CD8-positive, alpha-beta memory T cell (primary cell): ENCODE data around the gene GRID2. TPM values are rescaled to one million over a fixed set of nuclear protein-coding genes. Genes with fewer than 3 reads are reported as not detected.

Experiments used
- CTCF ChIA-PET: fragments of 350-600 bp; sonication (Branson Sonifier 250); formaldehyde crosslinking; loops from one replicate; lab custom pipeline; 2021; ENCODE audit warnings: antibody characterized with exemption; lab: Charles Lee
- POLR2A ChIA-PET: fragments of 350-600 bp; sonication (Branson Sonifier 250); formaldehyde crosslinking; loops from one replicate; lab custom pipeline; 2021; ENCODE audit warnings: antibody characterized with exemption; lab: Charles Lee
- DNase-seq, 5 donors: peaks; one replicate each; pipeline versions ENCODE4 v3.0.0 to v3.0.0-alpha.2; 2020 to 2022; ENCODE audit warnings: mixed read lengths in 1 of 5
- H3K27ac ChIP-seq: one replicate; pipeline ENCODE4 v1.7.0; 2013; ENCODE audit warnings: low read depth, mild to moderate bottlenecking, low read length, moderate library complexity
- H3K27me3 ChIP-seq: 2 replicates; pipeline ENCODE4 v1.7.0; 2013; ENCODE audit warnings: low read length, mild to moderate bottlenecking; ENCODE audit not compliant: insufficient read depth, poor library complexity, severe bottlenecking
- H3K36me3 ChIP-seq: 2 replicates; pipeline ENCODE4 v1.7.0; 2013; ENCODE audit warnings: mild to moderate bottlenecking, low read length, moderate library complexity; ENCODE audit not compliant: insufficient read depth
- H3K4me1 ChIP-seq: 2 replicates; pipeline ENCODE4 v1.7.0; 2013; ENCODE audit warnings: mild to moderate bottlenecking, low read length, moderate library complexity; ENCODE audit not compliant: insufficient read depth
- H3K4me3 ChIP-seq: 2 replicates; pipeline ENCODE4 v1.7.0; 2013; ENCODE audit warnings: mild to moderate bottlenecking, low read length
- H3K9me3 ChIP-seq: 2 replicates; pipeline ENCODE4 v1.7.0; 2013; ENCODE audit warnings: mild to moderate bottlenecking, low read length
- H3K27ac Mint-ChIP-seq, 8 donors: one replicate each; pipeline ENCODE4 v1.8.0; 2020 to 2021; ENCODE audit warnings: mixed read lengths in 8 of 8, mild to moderate bottlenecking in 6 of 8, inconsistent platforms in 3 of 8, moderate library complexity in 3 of 8
- H3K27me3 Mint-ChIP-seq, 2 donors: one replicate each; pipeline ENCODE4 v1.8.0; 2020 to 2021; ENCODE audit warnings: mixed read lengths in 2 of 2, mild to moderate bottlenecking in 1 of 2, moderate library complexity in 1 of 2
- H3K36me3 Mint-ChIP-seq, 3 donors: one replicate each; pipeline ENCODE4 v1.8.0; 2020 to 2021; ENCODE audit warnings: mixed read lengths in 3 of 3, inconsistent platforms in 1 of 3, mild to moderate bottlenecking in 1 of 3
- H3K4me1 Mint-ChIP-seq, 3 donors: one replicate each; pipeline ENCODE4 v1.8.0; 2020 to 2021; ENCODE audit warnings: mixed read lengths in 3 of 3, inconsistent platforms in 1 of 3, mild to moderate bottlenecking in 1 of 3
- H3K4me3 Mint-ChIP-seq, 7 donors: one replicate each; pipeline ENCODE4 v1.8.0; 2020 to 2021; ENCODE audit warnings: mixed read lengths in 7 of 7, mild to moderate bottlenecking in 6 of 7, moderate library complexity in 4 of 7, inconsistent platforms in 2 of 7
- H3K9me3 Mint-ChIP-seq, 5 donors: one replicate each; pipeline ENCODE4 v1.8.0; 2020 to 2022; ENCODE audit warnings: mixed read lengths in 5 of 5, mild to moderate bottlenecking in 3 of 5, moderate library complexity in 2 of 5, inconsistent platforms in 1 of 5
- polyA plus RNA-seq: library from polyadenylated mRNA; unstranded; fragments of 300-500 nt; fragmentation: Illumina TruSeq; gene quantifications from one replicate; pipeline ENCODE4 v1.2.3, GENCODE V29; 2021
- total RNA-seq, 2 experiments: library from RNA; stranded (reverse); gene quantifications; one replicate each; pipeline ENCODE4 v1.2.3, GENCODE V29; 2021

Gene GRID2
- total and polyA plus RNA-seq, 3 experiments from 2014 or later = not detected

- Mint-ChIP-seq H3K36me3 (no peaks in the 10 kb centered on the region), H3K27ac (no peak overlapping the region), H3K4me1 (no peaks in the 10 kb centered on the region), H3K9me3 (peaks cover 0 to 17% (median 8%) of the 10 kb centered on the region in 5 donors), H3K27me3 (no peaks in the 10 kb centered on the region), H3K4me3 (no peak overlapping the region)
- H3K9me3 ChIP-seq = no peaks in the 10 kb centered on the region
- no peaks in the 10 kb centered on the region for H3K27me3 ChIP-seq
- DNase-seq = no peak
- H3K27ac ChIP-seq = no peak overlapping the region
- H3K36me3 ChIP-seq = no peaks in the 10 kb centered on the region
- ChIA-PET CTCF (no interaction called here), POLR2A (no interaction called here)
- H3K4me1 ChIP-seq = no peaks in the 10 kb centered on the region
- H3K4me3 ChIP-seq = no peak overlapping the region
These were observed 776.5 kb downstream of the GRID2 start for GRCh38 chr4:93080316-93080715.

- no peaks in the 10 kb centered on the region for H3K36me3 ChIP-seq
- no peak overlapping the region for H3K4me3 ChIP-seq
- no peaks in the 10 kb centered on the region for H3K4me1 ChIP-seq
- no peaks in the 10 kb centered on the region for H3K27me3 Mint-ChIP-seq
- peaks cover 0 to 13% (median 4%) of the 10 kb centered on the region in 5 donors for H3K9me3 Mint-ChIP-seq
- no peak for DNase-seq
- H3K4me1 Mint-ChIP-seq = no peaks in the 10 kb centered on the region
- H3K4me3 Mint-ChIP-seq = no peak overlapping the region
- POLR2A ChIA-PET = no interaction called here
- H3K27ac Mint-ChIP-seq = no peak overlapping the region
- CTCF ChIA-PET = no interaction called here
- no peaks in the 10 kb centered on the region for H3K9me3 ChIP-seq
- no peaks in the 10 kb centered on the region for H3K27me3 ChIP-seq
- no peak overlapping the region for H3K27ac ChIP-seq
- H3K36me3 Mint-ChIP-seq = no peaks in the 10 kb centered on the region
These were observed 781.0 kb downstream of the GRID2 start for GRCh38 chr4:93084599-93085305.

GRCh38 chr4:93086356-93086755 is 782.6 kb downstream of the GRID2 start:
- Mint-ChIP-seq H3K4me3 (no peak overlapping the region), H3K27me3 (no peaks in the 10 kb centered on the region), H3K9me3 (peaks cover 0 to 13% (median 3%) of the 10 kb centered on the region in 5 donors), H3K4me1 (no peaks in the 10 kb centered on the region), H3K36me3 (no peaks in the 10 kb centered on the region), H3K27ac (no peak overlapping the region)
- Histone ChIP-seq H3K36me3 (no peaks in the 10 kb centered on the region), H3K27me3 (no peaks in the 10 kb centered on the region), H3K9me3 (no peaks in the 10 kb centered on the region), H3K27ac (no peak overlapping the region), H3K4me1 (no peaks in the 10 kb centered on the region), H3K4me3 (no peak overlapping the region)
- ChIA-PET CTCF (no interaction called here), POLR2A (no interaction called here)
- DNase-seq = no peak

GRCh38 chr4:93092765-93093164 is 789.0 kb downstream of the GRID2 start:
- H3K27ac Mint-ChIP-seq = no peak overlapping the region
- H3K9me3 Mint-ChIP-seq = peaks cover 3 to 14% (median 6%) of the 10 kb centered on the region in 5 donors
- ChIA-PET CTCF (no interaction called here), POLR2A (no interaction called here)
- no peak for DNase-seq
- Histone ChIP-seq H3K27me3 (no peaks in the 10 kb centered on the region), H3K4me1 (no peaks in the 10 kb centered on the region), H3K27ac (no peak overlapping the region), H3K4me3 (no peak overlapping the region), H3K9me3 (no peaks in the 10 kb centered on the region), H3K36me3 (no peaks in the 10 kb centered on the region)
- no peaks in the 10 kb centered on the region for H3K36me3 Mint-ChIP-seq
- H3K27me3 Mint-ChIP-seq = no peaks in the 10 kb centered on the region
- no peaks in the 10 kb centered on the region for H3K4me1 Mint-ChIP-seq
- H3K4me3 Mint-ChIP-seq = no peak overlapping the region

DNA sequence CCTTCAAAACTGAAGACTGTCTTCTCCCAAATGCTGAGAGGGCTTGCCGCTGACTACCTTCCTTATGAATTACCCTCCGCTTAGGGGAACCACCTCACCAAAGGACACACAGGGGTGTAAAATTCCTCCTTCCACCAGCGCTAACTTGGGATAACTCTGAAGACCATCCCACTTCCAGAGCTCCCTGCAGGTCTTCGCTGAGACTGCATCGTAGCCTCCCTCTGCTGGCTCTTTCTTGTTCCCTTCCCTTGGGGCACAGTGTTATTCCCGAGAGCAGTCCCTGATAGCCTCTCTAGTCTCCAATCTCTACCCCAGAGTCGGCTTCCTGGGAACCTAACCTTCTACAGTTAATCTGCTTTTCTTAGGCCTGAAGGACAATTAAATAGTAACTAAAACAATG is 799.3 kb downstream of the GRID2 start:
- H3K9me3 Mint-ChIP-seq = peaks cover 6 to 25% (median 15%) of the 10 kb centered on the region in 5 donors
- no peaks in the 10 kb centered on the region for H3K4me1 Mint-ChIP-seq
- no peak overlapping the region for H3K27ac Mint-ChIP-seq
- CTCF ChIA-PET = no interaction called here
- no peak for DNase-seq
- Histone ChIP-seq H3K27me3 (no peaks in the 10 kb centered on the region), H3K4me1 (no peaks in the 10 kb centered on the region), H3K36me3 (no peaks in the 10 kb centered on the region), H3K4me3 (no peak overlapping the region), H3K9me3 (no peaks in the 10 kb centered on the region), H3K27ac (no peak overlapping the region)
- POLR2A ChIA-PET = no interaction called here
- no peaks in the 10 kb centered on the region for H3K36me3 Mint-ChIP-seq
- peak overlapping the region in 1 of 7 donors; percentile 25 for H3K4me3 Mint-ChIP-seq
- no peaks in the 10 kb centered on the region for H3K27me3 Mint-ChIP-seq

DNA sequence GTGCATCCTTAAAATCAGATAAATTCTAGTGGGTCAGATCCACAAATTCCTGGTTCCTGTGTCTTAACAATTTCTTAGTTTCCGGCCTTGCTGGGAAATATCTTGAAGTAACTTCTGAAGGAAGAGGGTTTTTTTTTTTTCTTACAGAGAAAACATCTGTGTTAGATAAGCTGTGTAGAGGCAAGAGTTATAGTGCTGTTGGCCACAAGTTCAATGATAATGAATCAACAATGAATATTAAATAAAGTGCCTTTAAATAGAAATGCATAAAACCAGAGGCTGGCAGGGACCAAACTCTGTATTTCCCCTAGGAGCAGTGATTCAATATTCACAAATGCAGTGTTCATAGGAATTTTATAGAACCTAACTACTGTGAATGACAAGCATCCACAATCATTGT is 812.9 kb downstream of the GRID2 start:
- Mint-ChIP-seq H3K4me1 (no peaks in the 10 kb centered on the region), H3K27me3 (no peaks in the 10 kb centered on the region), H3K4me3 (no peak overlapping the region), H3K36me3 (peaks cover 0 to 2% (median 0%) of the 10 kb centered on the region in 3 donors), H3K9me3 (peaks cover 2 to 26% (median 6%) of the 10 kb centered on the region in 5 donors), H3K27ac (no peak overlapping the region)
- DNase-seq = no peak
- no peak overlapping the region for H3K4me3 ChIP-seq
- ChIA-PET POLR2A (no interaction called here), CTCF (no interaction called here)
- H3K4me1 ChIP-seq = no peaks in the 10 kb centered on the region
- H3K9me3 ChIP-seq = no peaks in the 10 kb centered on the region
- no peaks in the 10 kb centered on the region for H3K36me3 ChIP-seq
- no peaks in the 10 kb centered on the region for H3K27me3 ChIP-seq
- H3K27ac ChIP-seq = no peak overlapping the region

DNA sequence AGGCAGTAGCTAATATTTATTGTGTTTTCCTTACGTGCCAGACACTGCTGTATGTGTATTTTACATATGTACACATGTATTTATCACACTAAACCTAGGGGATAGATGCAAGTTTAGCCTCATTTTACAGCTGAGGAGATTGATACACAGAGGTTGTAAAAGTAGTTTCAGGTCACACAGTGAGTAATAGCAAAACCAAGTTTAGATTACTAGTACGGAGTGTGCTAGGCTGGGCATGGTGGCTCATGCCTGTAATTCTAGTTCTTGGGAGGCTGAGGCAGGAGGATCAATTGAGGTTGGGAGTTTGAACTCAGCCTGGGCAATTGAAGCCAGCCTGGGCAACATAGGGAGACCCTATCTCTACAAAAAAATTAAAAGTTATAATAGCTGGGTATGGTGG is 823.7 kb downstream of the GRID2 start:
- no peaks in the 10 kb centered on the region for H3K36me3 Mint-ChIP-seq

DNA sequence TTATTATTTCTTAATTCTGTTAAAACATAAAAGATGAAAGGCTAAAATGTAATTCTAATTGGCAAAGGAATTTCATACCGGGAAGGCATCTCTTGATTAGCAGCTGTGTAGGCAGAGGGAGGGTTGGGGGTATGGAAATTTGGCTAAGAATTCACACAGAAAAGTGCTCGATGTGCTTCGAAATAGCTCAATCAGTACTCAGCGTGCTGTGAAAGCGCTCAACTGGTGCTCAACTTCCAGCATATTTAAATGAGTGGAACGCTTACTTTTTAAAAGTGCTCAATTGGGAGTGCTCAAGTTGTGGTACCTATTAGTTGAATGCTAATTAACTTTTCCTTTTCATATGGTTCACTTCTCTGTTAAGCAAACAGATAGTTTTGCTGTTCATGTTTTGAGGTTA is 828.9 kb downstream of the GRID2 start:
- no peaks in the 10 kb centered on the region for H3K4me1 Mint-ChIP-seq
- H3K36me3 Mint-ChIP-seq = no peaks in the 10 kb centered on the region
- H3K27ac ChIP-seq = no peak overlapping the region
- no peak overlapping the region for H3K27ac Mint-ChIP-seq
- DNase-seq = no peak
- H3K4me3 ChIP-seq = no peak overlapping the region
- H3K27me3 Mint-ChIP-seq = no peaks in the 10 kb centered on the region
- H3K9me3 Mint-ChIP-seq = peaks cover 0 to 16% (median 8%) of the 10 kb centered on the region in 5 donors
- no peaks in the 10 kb centered on the region for H3K27me3 ChIP-seq
- no peaks in the 10 kb centered on the region for H3K36me3 ChIP-seq
- CTCF ChIA-PET = no interaction called here
- no peaks in the 10 kb centered on the region for H3K4me1 ChIP-seq
- POLR2A ChIA-PET = no interaction called here
- H3K4me3 Mint-ChIP-seq = no peak overlapping the region
- H3K9me3 ChIP-seq = no peaks in the 10 kb centered on the region

More for the DNA sequence above, 823.7 kb downstream of the GRID2 start:
- DNase-seq = no peak
- Histone ChIP-seq H3K27me3 (no peaks in the 10 kb centered on the region), H3K4me3 (no peak overlapping the region), H3K4me1 (no peaks in the 10 kb centered on the region), H3K27ac (no peak overlapping the region), H3K36me3 (no peaks in the 10 kb centered on the region), H3K9me3 (no peaks in the 10 kb centered on the region)
- Mint-ChIP-seq H3K27me3 (no peaks in the 10 kb centered on the region), H3K4me3 (no peak overlapping the region), H3K9me3 (peaks cover under 1 to 16% (median 5%) of the 10 kb centered on the region in 5 donors), H3K27ac (no peak overlapping the region), H3K4me1 (no peaks in the 10 kb centered on the region)
- POLR2A ChIA-PET = no interaction called here
- CTCF ChIA-PET = no interaction called here
